Neural cell (in vitro differentiated cells): ENCODE data around the gene TFCP2L1. TPM values are rescaled to one million over a fixed set of nuclear protein-coding genes. Genes with fewer than 3 reads are reported as not detected.

Experiments
- H2AFZ ChIP-seq: fragments of 200-600, 300-800 bp; sonication (generic), shearing (Covaris generic); 2 replicates; pipeline ENCODE4 v1.6.0; 2014; ENCODE audit warnings: low read depth, mild to moderate bottlenecking, antibody characterized with exemption, low read length, moderate library complexity
- H3F3A ChIP-seq: fragments of 200-600 bp; shearing (Covaris generic); 2 replicates; pipeline ENCODE4 v1.6.1; 2016; ENCODE audit warnings: mild to moderate bottlenecking, moderate library complexity, mixed read lengths, antibody characterized with exemption, low read length; ENCODE audit not compliant: insufficient read depth, poor library complexity, severe bottlenecking
- H3K27ac ChIP-seq: fragments of 200-600, 300-800 bp; sonication (generic), shearing (Covaris generic); 2 replicates; pipeline ENCODE4 v1.5.1; 2014; ENCODE audit warnings: mild to moderate bottlenecking, low read length, moderate library complexity
- H3K27me3 ChIP-seq: fragments of 300-800, 200-600 bp; sonication (generic), shearing (Covaris generic); 2 replicates; pipeline ENCODE4 v1.6.0; 2014; ENCODE audit warnings: mild to moderate bottlenecking, low read depth, low read length, moderate library complexity; ENCODE audit not compliant: insufficient read depth
- H3K36me3 ChIP-seq: fragments of 300-800, 200-600 bp; sonication (generic), shearing (Covaris generic); 2 replicates; pipeline ENCODE4 v1.5.1; 2014; ENCODE audit warnings: mild to moderate bottlenecking, antibody characterized with exemption, low read length, moderate library complexity; ENCODE audit not compliant: insufficient read depth
- H3K4me2 ChIP-seq: fragments of 300-800, 200-600 bp; sonication (generic), shearing (Covaris generic); 2 replicates; pipeline ENCODE4 v1.6.0; 2014; ENCODE audit warnings: mild to moderate bottlenecking, low read length
- H3K4me3 ChIP-seq: fragments of 300-800, 200-600 bp; sonication (generic), shearing (Covaris generic); 2 replicates; pipeline ENCODE4 v1.5.1; 2014; ENCODE audit warnings: mild to moderate bottlenecking, low read length, moderate library complexity
- H3K79me2 ChIP-seq: fragments of 200-600 bp; shearing (Covaris generic); replicated peaks from 2 replicates; pipeline ENCODE4 v1.6.0; 2014; ENCODE audit warnings: mild to moderate bottlenecking, low read length, moderate library complexity; ENCODE audit not compliant: insufficient read depth
- H3K9ac ChIP-seq: fragments of 300-800, 200-600 bp; sonication (generic), shearing (Covaris generic); 2 replicates; pipeline ENCODE4 v1.6.1; 2016; ENCODE audit warnings: mild to moderate bottlenecking, low read length, mixed read lengths
- H3K9me2 ChIP-seq: fragments of 200-600 bp; shearing (Covaris generic); 2 replicates; pipeline ENCODE4 v1.6.1; 2016; ENCODE audit warnings: mild to moderate bottlenecking, low read length, mixed read lengths; ENCODE audit not compliant: insufficient read depth
- H3K9me3 ChIP-seq: fragments of 200-600, 300-800 bp; sonication (generic), shearing (Covaris generic); 2 replicates; pipeline ENCODE4 v1.6.1; 2016; ENCODE audit warnings: mild to moderate bottlenecking, mixed run types, low read length, moderate library complexity, mixed read lengths
- H4K20me1 ChIP-seq: fragments of 200-600 bp; shearing (Covaris generic); 2 replicates; pipeline ENCODE4 v1.6.1; 2016; ENCODE audit warnings: mild to moderate bottlenecking, mixed run types; ENCODE audit not compliant: insufficient read depth
- CTCF ChIP-seq: fragments of 450-650 bp; IDR thresholded peaks from 2 replicates; pipeline ENCODE4 v1.5.1; 2014; ENCODE audit warnings: antibody characterized with exemption, mild to moderate bottlenecking, moderate library complexity; ENCODE audit not compliant: poor library complexity, severe bottlenecking
- EP300 ChIP-seq: fragments of 450-650 bp; conservative IDR thresholded peaks from 2 replicates; pipeline ENCODE4 v1.6.1; 2014; ENCODE audit warnings: antibody characterized with exemption, mild to moderate bottlenecking, moderate library complexity; ENCODE audit not compliant: poor library complexity, severe bottlenecking
- EZH2 ChIP-seq: fragments of 200-600, 300-800 bp; shearing (Covaris generic), sonication (generic); IDR thresholded peaks from 2 replicates; pipeline ENCODE4 v1.6.1; 2014; ENCODE audit warnings: antibody characterized with exemption, low read length, borderline replicate concordance, mild to moderate bottlenecking; ENCODE audit not compliant: insufficient read depth, poor library complexity, severe bottlenecking
- MXI1 ChIP-seq: fragments of 450-650 bp; conservative IDR thresholded peaks from 2 replicates; pipeline ENCODE4 v1.6.1; 2014; ENCODE audit warnings: antibody characterized with exemption, mild to moderate bottlenecking; ENCODE audit not compliant: poor library complexity, severe bottlenecking
- POLR2AphosphoS5 ChIP-seq: IDR thresholded peaks from 2 replicates; pipeline ENCODE4 v1.6.1; 2012
- RAD21 ChIP-seq: fragments of 450-650 bp; conservative IDR thresholded peaks from 2 replicates; pipeline ENCODE4 v1.6.1; 2014; ENCODE audit warnings: antibody characterized with exemption, mild to moderate bottlenecking, moderate library complexity
- SMC3 ChIP-seq: fragments of 450-650 bp; conservative IDR thresholded peaks from 2 replicates; pipeline ENCODE4 v1.6.1; 2014; ENCODE audit warnings: antibody characterized with exemption, mild to moderate bottlenecking, moderate library complexity; ENCODE audit not compliant: poor library complexity
- TAF1 ChIP-seq: IDR thresholded peaks from 2 replicates; pipeline ENCODE4 v1.6.1; 2012; ENCODE audit warnings: low read depth
- polyA plus RNA-seq: library from polyadenylated mRNA; depleted of rRNA; stranded (reverse); fragments of >200 nt; gene quantifications from 2 replicates; pipeline ENCODE4 v1.2.3, GENCODE V29; 2014
- TF ChIP-seq, protein P1 (sequence below): IDR thresholded peaks from 2 replicates; pipeline ENCODE4 v1.6.1; 2012; ENCODE audit warnings: borderline replicate concordance

Gene TFCP2L1
- polyA plus RNA-seq, 1 donor from 2014 or later, result 0.04 TPM

- no peaks in the 10 kb centered on the region for H3F3A ChIP-seq
- no peaks in the 10 kb centered on the region for H3K27me3 ChIP-seq
- no peak for TF ChIP-seq EP300
- no peak for TF ChIP-seq RAD21
- TF ChIP-seq TAF1, result no peak
- no peaks in the 10 kb centered on the region for H4K20me1 ChIP-seq
- H3K36me3 ChIP-seq, result no peaks in the 10 kb centered on the region
- H2AFZ ChIP-seq, result no peak overlapping the region
- no peak overlapping the region for H3K9ac ChIP-seq
- H3K79me2 ChIP-seq, result no peaks in the 10 kb centered on the region
- H3K27ac ChIP-seq, result no peak overlapping the region
- H3K4me3 ChIP-seq, result no peak overlapping the region
- H3K4me2 ChIP-seq, result no peak overlapping the region
- H3K9me2 ChIP-seq, result no peaks in the 10 kb centered on the region
- no peaks in the 10 kb centered on the region for H3K9me3 ChIP-seq
Observed at GRCh38 chr2:121237980-121238665, 46.9 kb downstream of the TFCP2L1 start.

GRCh38 chr2:121237336-121237979 lies 47.5 kb downstream of the TFCP2L1 start:
- H3K27ac ChIP-seq, result no peak overlapping the region
- H3K79me2 ChIP-seq, result no peaks in the 10 kb centered on the region
- no peak overlapping the region for H3K4me2 ChIP-seq
- no peaks in the 10 kb centered on the region for H3F3A ChIP-seq
- H3K27me3 ChIP-seq, result no peaks in the 10 kb centered on the region
- H3K9me2 ChIP-seq, result no peaks in the 10 kb centered on the region
- H2AFZ ChIP-seq, result no peak overlapping the region
- H3K9me3 ChIP-seq, result no peaks in the 10 kb centered on the region
- no peaks in the 10 kb centered on the region for H4K20me1 ChIP-seq
- H3K4me3 ChIP-seq, result no peak overlapping the region
- H3K36me3 ChIP-seq, result no peaks in the 10 kb centered on the region
- H3K9ac ChIP-seq, result no peak overlapping the region
- TF ChIP-seq CTCF (no peak), SMC3 (no peak), TAF1 (no peak), EP300 (no peak), POLR2AphosphoS5 (no peak), MXI1 (no peak), EZH2 (no peak), RAD21 (no peak)
- TF ChIP-seq, protein P1, sequence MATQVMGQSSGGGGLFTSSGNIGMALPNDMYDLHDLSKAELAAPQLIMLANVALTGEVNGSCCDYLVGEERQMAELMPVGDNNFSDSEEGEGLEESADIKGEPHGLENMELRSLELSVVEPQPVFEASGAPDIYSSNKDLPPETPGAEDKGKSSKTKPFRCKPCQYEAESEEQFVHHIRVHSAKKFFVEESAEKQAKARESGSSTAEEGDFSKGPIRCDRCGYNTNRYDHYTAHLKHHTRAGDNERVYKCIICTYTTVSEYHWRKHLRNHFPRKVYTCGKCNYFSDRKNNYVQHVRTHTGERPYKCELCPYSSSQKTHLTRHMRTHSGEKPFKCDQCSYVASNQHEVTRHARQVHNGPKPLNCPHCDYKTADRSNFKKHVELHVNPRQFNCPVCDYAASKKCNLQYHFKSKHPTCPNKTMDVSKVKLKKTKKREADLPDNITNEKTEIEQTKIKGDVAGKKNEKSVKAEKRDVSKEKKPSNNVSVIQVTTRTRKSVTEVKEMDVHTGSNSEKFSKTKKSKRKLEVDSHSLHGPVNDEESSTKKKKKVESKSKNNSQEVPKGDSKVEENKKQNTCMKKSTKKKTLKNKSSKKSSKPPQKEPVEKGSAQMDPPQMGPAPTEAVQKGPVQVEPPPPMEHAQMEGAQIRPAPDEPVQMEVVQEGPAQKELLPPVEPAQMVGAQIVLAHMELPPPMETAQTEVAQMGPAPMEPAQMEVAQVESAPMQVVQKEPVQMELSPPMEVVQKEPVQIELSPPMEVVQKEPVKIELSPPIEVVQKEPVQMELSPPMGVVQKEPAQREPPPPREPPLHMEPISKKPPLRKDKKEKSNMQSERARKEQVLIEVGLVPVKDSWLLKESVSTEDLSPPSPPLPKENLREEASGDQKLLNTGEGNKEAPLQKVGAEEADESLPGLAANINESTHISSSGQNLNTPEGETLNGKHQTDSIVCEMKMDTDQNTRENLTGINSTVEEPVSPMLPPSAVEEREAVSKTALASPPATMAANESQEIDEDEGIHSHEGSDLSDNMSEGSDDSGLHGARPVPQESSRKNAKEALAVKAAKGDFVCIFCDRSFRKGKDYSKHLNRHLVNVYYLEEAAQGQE, result no peak
